GM23248 (cell line): ENCODE results near the gene KCNQ1OT1. TPM values are rescaled to one million over a fixed set of nuclear protein-coding genes. Genes with fewer than 3 reads are reported as not detected.

Experiments used
- DNase-seq: peaks from one replicate; pipeline ENCODE4 v3.0.0-alpha.2; 2015
- H2AFZ ChIP-seq: fragments of 200-600 bp; sonication (generic); 2 replicates; pipeline ENCODE4 v1.6.1; 2016; ENCODE audit warnings: antibody characterized with exemption
- H3F3A ChIP-seq: fragments of 200-600 bp; sonication (generic); 2 replicates; pipeline ENCODE4 v1.6.1; 2016; ENCODE audit warnings: mild to moderate bottlenecking, antibody characterized with exemption, mixed run types; ENCODE audit not compliant: insufficient read depth
- H3K27ac ChIP-seq: fragments of 200-600 bp; sonication (generic); 2 replicates; pipeline ENCODE4 v1.5.1; 2016; ENCODE audit warnings: mild to moderate bottlenecking
- H3K27me3 ChIP-seq: fragments of 200-600 bp; sonication (generic); replicated peaks from 2 replicates; pipeline ENCODE4 v1.6.1; 2016; ENCODE audit warnings: mild to moderate bottlenecking; ENCODE audit not compliant: insufficient read depth
- H3K36me3 ChIP-seq: fragments of 200-600 bp; sonication (generic); 2 replicates; pipeline ENCODE4 v1.6.1; 2016; ENCODE audit warnings: low read depth, mild to moderate bottlenecking
- H3K4me1 ChIP-seq: fragments of 200-600 bp; sonication (generic); 2 replicates; pipeline ENCODE4 v1.6.1; 2016; ENCODE audit warnings: mild to moderate bottlenecking; ENCODE audit not compliant: insufficient read depth
- H3K4me2 ChIP-seq: fragments of 200-600 bp; sonication (generic); one replicate; pipeline ENCODE4 v1.6.1; 2016; ENCODE audit warnings: mild to moderate bottlenecking; ENCODE audit not compliant: unreplicated experiment
- H3K4me3 ChIP-seq: fragments of 200-600 bp; sonication (generic); 2 replicates; pipeline ENCODE4 v1.5.1; 2016; ENCODE audit warnings: mild to moderate bottlenecking
- H3K79me2 ChIP-seq: fragments of 200-600 bp; sonication (generic); 2 replicates; pipeline ENCODE4 v1.6.1; 2016; ENCODE audit warnings: mild to moderate bottlenecking; ENCODE audit not compliant: insufficient read depth
- H3K9ac ChIP-seq: fragments of 200-600 bp; sonication (generic); 2 replicates; pipeline ENCODE4 v1.6.1; 2016; ENCODE audit warnings: mild to moderate bottlenecking
- H3K9me2 ChIP-seq: fragments of 200-600 bp; sonication (generic); 2 replicates; pipeline ENCODE4 v1.6.1; 2016; ENCODE audit warnings: mixed run types, mild to moderate bottlenecking, moderate library complexity; ENCODE audit not compliant: insufficient read depth
- H3K9me3 ChIP-seq: fragments of 200-600 bp; sonication (generic); one replicate; pipeline ENCODE4 v1.6.1; 2017; ENCODE audit warnings: low read depth
- H4K20me1 ChIP-seq: fragments of 200-600 bp; sonication (generic); 2 replicates; pipeline ENCODE4 v1.6.0; 2016; ENCODE audit not compliant: insufficient read depth
- EZH2 ChIP-seq: fragments of 200-600 bp; sonication (generic); IDR thresholded peaks from 2 replicates; pipeline ENCODE4 v1.6.1; 2018; ENCODE audit warnings: antibody characterized with exemption, mild to moderate bottlenecking; ENCODE audit not compliant: insufficient read depth, poor library complexity, severe bottlenecking
- EZH2phosphoT487 ChIP-seq: fragments of 200-600 bp; sonication (generic); IDR thresholded peaks from 2 replicates; pipeline ENCODE4 v1.6.1; 2018; ENCODE audit warnings: antibody characterized with exemption, moderate library complexity, mild to moderate bottlenecking, low read depth; ENCODE audit not compliant: insufficient read depth
- WGBS, 2 experiments: methylation state at CpG; one replicate each; pipeline ENCODE4 v1.1.6; 2015 to 2017; ENCODE audit warnings: low lambda C conversion rate in 2 of 2, low coverage in 1 of 2; ENCODE audit errors: missing lambda C conversion rate in 2 of 2; 5-methylcytosine and 5-hydroxymethylcytosine counted together
- in situ Hi-C: fragments of 300-500 bp; cut with MboI; formaldehyde crosslinking; loops from 2 replicates; pipeline ENCODE4 v1.15.0; 2020
- polyA plus RNA-seq: library from polyadenylated mRNA; unstranded; fragments of >200 nt; fragmentation: Nextera tagmentation; extraction: Ambion mirVana; gene quantifications from 2 replicates; pipeline ENCODE4 v1.2.1, GENCODE V29; 2016
- total RNA-seq: library from RNA; depleted of rRNA; stranded (reverse); fragments of >200 nt; shearing (Covaris generic); gene quantifications from 2 replicates; pipeline ENCODE4 v1.2.3, GENCODE V29; 2014

The KCNQ1OT1 gene
- total and polyA plus RNA-seq, 2 experiments from 2014 or later: 0.49 to 0.86 TPM

DNA sequence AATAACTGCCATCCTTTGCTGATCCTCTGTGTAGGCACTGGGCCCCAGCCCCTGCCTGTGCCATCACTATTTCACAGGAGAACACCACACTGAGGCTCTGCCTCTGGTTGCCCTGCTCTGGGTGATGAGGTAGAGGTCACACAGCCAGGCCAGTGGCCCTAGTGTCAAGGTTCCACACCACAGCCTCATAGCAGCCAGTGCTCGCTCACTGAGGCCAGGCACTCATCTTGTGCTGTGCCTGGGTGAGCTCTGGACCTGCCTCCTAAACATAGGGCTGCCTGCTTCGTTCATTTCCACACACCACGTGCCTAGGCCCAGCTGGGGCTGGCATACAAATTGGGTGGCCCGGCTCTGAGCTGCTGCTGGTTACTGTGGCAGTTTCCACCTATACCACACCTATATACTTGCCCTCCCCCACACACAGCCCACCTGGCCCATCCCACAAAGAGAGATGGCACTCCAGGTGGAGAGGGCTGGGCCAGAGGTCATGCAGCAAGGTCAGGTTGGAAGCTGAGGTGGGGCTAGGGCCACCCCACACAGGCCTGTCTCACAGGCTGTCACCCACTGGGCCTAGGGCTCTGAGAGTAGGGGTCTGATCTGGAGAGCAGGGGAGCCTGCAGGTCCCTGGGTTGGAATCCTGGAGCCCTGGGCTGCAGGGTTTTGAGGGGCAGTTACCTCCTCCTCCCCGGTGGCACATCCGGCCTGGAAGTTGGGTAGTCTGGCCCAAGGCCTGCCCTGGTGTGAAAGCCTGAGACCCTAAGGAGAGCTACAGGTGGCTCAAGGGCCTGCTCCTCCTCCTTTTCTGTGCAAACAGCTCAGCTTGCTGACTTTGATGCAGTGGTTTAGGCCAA is 11.2 kb downstream of the KCNQ1OT1 start:
- 79 to 80% methylated on average over 6 of the region's 6 CpGs for WGBS, 2 experiments
- Histone ChIP-seq H2AFZ (no peak overlapping the region), H3K4me3 (no peak overlapping the region), H3K27me3 (no peaks in the 10 kb centered on the region), H4K20me1 (peaks cover 13% of the 10 kb centered on the region), H3K4me2 (no peak overlapping the region), H3K36me3 (no peaks in the 10 kb centered on the region), H3K27ac (no peak overlapping the region), H3K9ac (no peak overlapping the region), H3K4me1 (no peaks in the 10 kb centered on the region), H3K9me2 (no peaks in the 10 kb centered on the region), H3K79me2 (peaks cover 100% of the 10 kb centered on the region), H3K9me3 (no peaks in the 10 kb centered on the region), H3F3A (no peaks in the 10 kb centered on the region)
- TF ChIP-seq EZH2phosphoT487 (no peak), EZH2 (no peak)
- no peak for DNase-seq
- in situ Hi-C loops: no loop called here

DNA sequence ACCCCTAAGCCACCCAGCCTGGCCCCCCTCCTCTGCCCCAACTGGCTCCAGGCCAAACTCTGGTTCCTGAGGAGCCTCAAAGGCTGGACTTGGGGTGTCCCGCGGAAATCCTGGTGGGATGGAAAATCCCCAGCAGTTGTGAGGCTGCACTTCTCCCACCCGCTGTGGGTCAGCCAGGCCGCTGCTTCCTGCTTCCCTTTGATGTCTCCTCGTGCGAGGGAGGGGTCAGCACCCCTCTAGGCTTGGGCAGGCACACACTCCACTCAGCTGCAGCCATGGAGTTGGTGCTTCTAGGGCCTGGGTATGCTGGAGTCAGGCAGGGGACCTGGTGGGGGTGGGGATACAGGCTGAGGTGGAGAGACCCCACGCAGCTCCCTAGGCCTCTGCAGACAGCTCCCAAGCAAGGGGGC is 12.0 kb downstream of the KCNQ1OT1 start:
- no peaks in the 10 kb centered on the region for H3K9me3 ChIP-seq
- no peak overlapping the region for H3K4me3 ChIP-seq
- no peak for DNase-seq
- no peak overlapping the region for H3K27ac ChIP-seq
- H3K4me2 ChIP-seq: no peak overlapping the region
- no peak overlapping the region for H2AFZ ChIP-seq
- no peaks in the 10 kb centered on the region for H3K9me2 ChIP-seq
- peaks cover 6% of the 10 kb centered on the region; the same call in 1 of the 2 replicates for H4K20me1 ChIP-seq
- H3F3A ChIP-seq: no peaks in the 10 kb centered on the region
- no peaks in the 10 kb centered on the region for H3K27me3 ChIP-seq
- H3K4me1 ChIP-seq: no peaks in the 10 kb centered on the region
- H3K79me2 ChIP-seq: peaks cover 100% of the 10 kb centered on the region
- H3K36me3 ChIP-seq: no peaks in the 10 kb centered on the region
- H3K9ac ChIP-seq: no peak overlapping the region
- 56 to 57% methylated on average over 7 of the region's 7 CpGs for WGBS, 2 experiments
- in situ Hi-C loops: no loop called here
- TF ChIP-seq EZH2phosphoT487 (no peak), EZH2 (no peak)

DNA sequence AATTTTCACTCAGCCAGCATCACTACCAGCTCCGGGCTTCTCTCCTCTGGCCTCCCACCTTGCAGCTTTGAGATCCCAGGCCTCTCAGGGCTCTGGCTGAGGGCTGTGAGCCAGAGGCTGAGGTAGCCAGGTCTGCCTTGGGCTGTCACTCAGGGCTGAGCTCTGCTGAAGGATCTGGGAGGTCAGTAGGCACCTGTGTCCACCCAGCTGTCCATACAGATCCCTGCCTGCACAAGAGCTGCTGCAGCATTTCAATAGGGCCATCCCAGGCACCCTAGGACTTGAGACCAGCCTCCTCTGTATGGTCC is 12.6 kb downstream of the KCNQ1OT1 start:
- DNase-seq: no peak
- no peaks in the 10 kb centered on the region for H3K4me1 ChIP-seq
- no peak overlapping the region for H3K9ac ChIP-seq
- H3K9me3 ChIP-seq: no peaks in the 10 kb centered on the region
- peaks cover 100% of the 10 kb centered on the region for H3K79me2 ChIP-seq
- H3K36me3 ChIP-seq: no peaks in the 10 kb centered on the region
- no peaks in the 10 kb centered on the region for H3K27me3 ChIP-seq
- no peak overlapping the region for H3K4me3 ChIP-seq
- peaks cover 3% of the 10 kb centered on the region; the same call in 1 of the 2 replicates for H4K20me1 ChIP-seq
- in situ Hi-C loops: no loop called here
- H3F3A ChIP-seq: no peaks in the 10 kb centered on the region
- TF ChIP-seq EZH2phosphoT487 (no peak), EZH2 (no peak)
- H3K4me2 ChIP-seq: no peak overlapping the region
- no peak overlapping the region for H3K27ac ChIP-seq
- no peak overlapping the region for H2AFZ ChIP-seq
- WGBS, 2 experiments: 84 to 87% methylated on average over 1 of the region's 1 CpG
- no peaks in the 10 kb centered on the region for H3K9me2 ChIP-seq

DNA sequence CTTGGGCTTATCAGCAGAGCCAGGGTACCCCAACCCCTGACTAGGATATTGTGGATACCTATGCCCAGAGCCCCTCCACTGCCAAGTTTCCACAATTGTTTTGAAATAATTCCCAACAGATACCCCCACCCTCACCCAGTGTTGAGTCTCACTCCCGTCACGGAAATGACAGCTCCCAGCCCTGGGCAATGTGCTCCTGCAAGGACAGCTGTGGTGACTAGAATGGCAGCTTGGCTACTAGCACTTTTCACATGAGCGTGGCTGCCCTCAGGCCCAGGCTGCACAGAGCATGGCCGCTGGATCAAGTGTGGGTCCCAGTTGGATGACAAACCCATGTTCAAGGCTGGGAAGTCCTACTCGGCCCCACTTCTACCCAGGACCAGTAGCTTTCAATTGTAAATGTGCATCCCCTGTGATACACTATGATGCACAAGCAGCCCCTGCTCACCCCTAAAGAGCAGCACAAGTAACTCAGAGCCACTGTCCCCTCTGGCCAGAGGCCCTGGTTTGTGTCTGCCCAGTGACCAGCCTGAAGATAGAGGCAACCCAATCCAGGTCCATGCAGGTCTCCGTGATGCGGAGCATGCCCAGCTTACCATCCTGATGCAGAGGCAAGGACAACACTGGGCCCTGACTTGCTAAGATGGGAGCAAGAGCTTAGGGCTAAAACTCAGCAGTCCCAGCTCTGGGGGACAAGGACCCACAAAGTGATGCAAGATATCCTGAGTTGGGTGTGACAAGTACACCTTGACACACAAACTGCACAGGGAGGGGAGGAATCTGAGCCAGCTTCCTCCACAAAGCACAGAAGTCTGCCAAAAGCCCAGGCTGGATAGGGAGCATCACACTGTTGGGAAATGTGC is 13.2 kb downstream of the KCNQ1OT1 start:
- H3F3A ChIP-seq: no peaks in the 10 kb centered on the region
- H3K27ac ChIP-seq: no peak overlapping the region
- TF ChIP-seq EZH2phosphoT487 (no peak), EZH2 (no peak)
- H3K9me2 ChIP-seq: no peaks in the 10 kb centered on the region
- H3K4me3 ChIP-seq: no peak overlapping the region
- no peaks in the 10 kb centered on the region for H3K27me3 ChIP-seq
- in situ Hi-C loops: no loop called here
- H3K4me2 ChIP-seq: no peak overlapping the region
- 0 out of 2 replicates have a peak, but pooled peaks cover 6% of the 10 kb centered on the region for H4K20me1 ChIP-seq
- no peaks in the 10 kb centered on the region for H3K4me1 ChIP-seq
- no peaks in the 10 kb centered on the region for H3K9me3 ChIP-seq
- DNase-seq: no peak
- H2AFZ ChIP-seq: no peak overlapping the region
- H3K79me2 ChIP-seq: peaks cover 100% of the 10 kb centered on the region
- 68 to 86% methylated on average over 7 of the region's 7 CpGs for WGBS, 2 experiments
- H3K36me3 ChIP-seq: no peaks in the 10 kb centered on the region
- H3K9ac ChIP-seq: no peak overlapping the region
